Measurements from ENCODE around the gene PLAAT1. TPM values are rescaled to one million over a fixed set of nuclear protein-coding genes. Genes with fewer than 3 reads are reported as not detected.

Gene PLAAT1
- total RNA-seq, 1 experiment from 2014 or later, result not detected

GRCh38 chr3:193262707-193263106, 21.7 kb downstream of the PLAAT1 start:
- H2AFZ ChIP-seq (ENCODE audit: low read depth, low read length, poor library complexity, severe bottlenecking), result no peak overlapping the region
- no peak overlapping the region for H3K4me3 ChIP-seq (replicated peaks in 1 of 2; ENCODE audit: low read depth in 1 of 2, low read length in 2 of 2)
- H3K27ac ChIP-seq (ENCODE audit: low read depth, low read length), result no peak overlapping the region
- peak; percentile 21; the same call in 1 of the 2 replicates for TF ChIP-seq RAD21 (IDR thresholded peaks at IDR 0.05; ENCODE audit: low read depth)
- TF ChIP-seq CTCF (IDR thresholded peaks at IDR 0.05 in 2 of 3, conservative IDR thresholded peaks at IDR 0.05 in 1 of 3; ENCODE audit: borderline replicate concordance in 1 of 3, insufficient read depth in 1 of 3, low read depth in 2 of 3, low read length in 2 of 3), result no peak
- no peaks in the 10 kb centered on the region for H3K9me3 ChIP-seq (ENCODE audit: control insufficient read depth in 1 of 2, insufficient read depth in 1 of 2, low read depth in 1 of 2, low read length in 2 of 2)
- intact Hi-C loops (cut with micrococcal nuclease), result no loop called here
- ChIA-PET POLR2A (no interaction called here), RAD21 (ENCODE audit: low non-redundant PET in 1 of 2, low total read pairs in 2 of 2, uncharacterized antibody in 2 of 2, unreplicated experiment in 2 of 2) (no interaction called here), CTCF (no interaction called here)
- H4K20me1 ChIP-seq (ENCODE audit: insufficient read depth), result no peaks in the 10 kb centered on the region
- DNase-seq (ENCODE audit: low read depth, low spot score) (no peak), ATAC-seq (no peak)
- H3K9ac ChIP-seq (ENCODE audit: low read length), result no peak overlapping the region
- H3K4me2 ChIP-seq (ENCODE audit: low read length), result no peak overlapping the region
- no peaks in the 10 kb centered on the region for H3K27me3 ChIP-seq (ENCODE audit: insufficient read depth, low read length)
- no peaks in the 10 kb centered on the region for H3K79me2 ChIP-seq (ENCODE audit: insufficient read depth, low read length)
- H3K36me3 ChIP-seq (ENCODE audit: control insufficient read depth in 1 of 2, insufficient read depth in 2 of 2, low read length in 2 of 2), result no peaks in the 10 kb centered on the region
- no peaks in the 10 kb centered on the region for H3K9me2 ChIP-seq (ENCODE audit: insufficient read depth)
- H3K4me1 ChIP-seq (ENCODE audit: control insufficient read depth in 1 of 2, insufficient read depth in 2 of 2, low read length in 2 of 2), result no peaks in the 10 kb centered on the region
- BruUV-seq (replicated peaks), result no TSS peak

GRCh38 chr3:193269343-193270028, 28.5 kb downstream of the PLAAT1 start:
- Histone ChIP-seq H3K4me2 (ENCODE audit: low read length) (no peak overlapping the region), H3K4me1 (ENCODE audit: control insufficient read depth in 1 of 2, insufficient read depth in 2 of 2, low read length in 2 of 2) (no peaks in the 10 kb centered on the region), H3K4me3 (replicated peaks in 1 of 2; ENCODE audit: low read depth in 1 of 2, low read length in 2 of 2) (no peak overlapping the region), H3K9me3 (ENCODE audit: control insufficient read depth in 1 of 2, insufficient read depth in 1 of 2, low read depth in 1 of 2, low read length in 2 of 2) (no peaks in the 10 kb centered on the region), H4K20me1 (ENCODE audit: insufficient read depth) (no peaks in the 10 kb centered on the region), H3K36me3 (ENCODE audit: control insufficient read depth in 1 of 2, insufficient read depth in 2 of 2, low read length in 2 of 2) (no peaks in the 10 kb centered on the region), H3K79me2 (ENCODE audit: insufficient read depth, low read length) (no peaks in the 10 kb centered on the region), H3K9ac (ENCODE audit: low read length) (no peak overlapping the region), H3K9me2 (ENCODE audit: insufficient read depth) (no peaks in the 10 kb centered on the region), H2AFZ (ENCODE audit: low read depth, low read length, poor library complexity, severe bottlenecking) (no peak overlapping the region), H3K27ac (ENCODE audit: low read depth, low read length) (no peak overlapping the region), H3K27me3 (ENCODE audit: insufficient read depth, low read length) (no peaks in the 10 kb centered on the region)
- DNase-seq (ENCODE audit: low read depth, low spot score), result no peak
- no TSS peak for BruUV-seq (replicated peaks)
- ChIA-PET CTCF (no interaction called here), RAD21 (ENCODE audit: low non-redundant PET in 1 of 2, low total read pairs in 2 of 2, uncharacterized antibody in 2 of 2, unreplicated experiment in 2 of 2) (no interaction called here), POLR2A (no interaction called here)
- intact Hi-C loops (cut with micrococcal nuclease), result no loop called here
- ATAC-seq, result no peak
- TF ChIP-seq ZFX (IDR thresholded peaks at IDR 0.05), result no peak
- no peak for TF ChIP-seq TCF7L2 (IDR thresholded peaks at IDR 0.05; ENCODE audit: borderline replicate concordance, extremely low read depth, insufficient read depth, insufficient read length)
- no peak for TF ChIP-seq CEBPB (IDR thresholded peaks at IDR 0.05; ENCODE audit: low read depth)
- no peak for TF ChIP-seq EZH2phosphoT487 (IDR thresholded peaks at IDR 0.05; ENCODE audit: borderline replicate concordance)
